Activated T-cell treated with anti-CD3 and anti-CD28 coated beads, Interleukin-2, amount 50 U/mL, for 72 hours (primary cell): Measurements from ENCODE around the gene CAMTA1. TPM values are rescaled to one million over a fixed set of nuclear protein-coding genes. Genes with fewer than 3 reads are reported as not detected.

Source experiments
- ATAC-seq, 2 donors: fragments of 150-1000 bp; cut with Tn5 transposase; replicated peaks in 1 of 2; 2 replicates each; pipeline ENCODE4 v1.10.0; 2021; ENCODE audit warnings: moderate library complexity in 2 of 2, mild to moderate bottlenecking in 1 of 2
- DNase-seq, 2 donors: peaks; one replicate each; pipeline ENCODE4 v3.0.0; 2021 to 2022; ENCODE audit warnings: mixed read lengths in 1 of 2
- H3K27ac Mint-ChIP-seq: one replicate; pipeline ENCODE4 v1.8.0; 2022; ENCODE audit warnings: mild to moderate bottlenecking, moderate library complexity, mixed read lengths
- H3K27me3 Mint-ChIP-seq: one replicate; pipeline ENCODE4 v1.8.0; 2022; ENCODE audit warnings: low read depth, mixed read lengths
- H3K36me3 Mint-ChIP-seq, 2 donors: one replicate each; pipeline ENCODE4 v1.8.0; 2022; ENCODE audit warnings: mixed read lengths in 2 of 2, mild to moderate bottlenecking in 1 of 2; ENCODE audit not compliant: insufficient read depth in 2 of 2
- H3K4me1 Mint-ChIP-seq: one replicate; pipeline ENCODE4 v1.8.0; 2022; ENCODE audit warnings: low read depth, mixed read lengths
- H3K4me3 Mint-ChIP-seq, 2 donors: one replicate each; pipeline ENCODE4 v1.8.0; 2022; ENCODE audit warnings: mild to moderate bottlenecking in 2 of 2, mixed read lengths in 2 of 2, moderate library complexity in 2 of 2
- H3K9me3 Mint-ChIP-seq, 2 donors: one replicate each; pipeline ENCODE4 v1.8.0; 2022; ENCODE audit warnings: mixed read lengths in 2 of 2
- total RNA-seq, 2 donors: library from RNA; stranded (reverse); gene quantifications; one replicate each; pipeline ENCODE4 v1.2.3, GENCODE V29; 2022

The CAMTA1 gene
- total RNA-seq, 2 donors from 2014 or later, result 47.8 to 63.3 TPM

- Mint-ChIP-seq H3K27ac (no peak overlapping the region), H3K27me3 (no peaks in the 10 kb centered on the region), H3K9me3 (no peaks in the 10 kb centered on the region), H3K36me3 (no peaks in the 10 kb centered on the region), H3K4me3 (no peak overlapping the region), H3K4me1 (no peaks in the 10 kb centered on the region)
- ATAC-seq, result no peak
- DNase-seq, result no peak
Measured at GRCh38 chr1:7339953-7340352, 554.7 kb downstream of the CAMTA1 start.

DNA sequence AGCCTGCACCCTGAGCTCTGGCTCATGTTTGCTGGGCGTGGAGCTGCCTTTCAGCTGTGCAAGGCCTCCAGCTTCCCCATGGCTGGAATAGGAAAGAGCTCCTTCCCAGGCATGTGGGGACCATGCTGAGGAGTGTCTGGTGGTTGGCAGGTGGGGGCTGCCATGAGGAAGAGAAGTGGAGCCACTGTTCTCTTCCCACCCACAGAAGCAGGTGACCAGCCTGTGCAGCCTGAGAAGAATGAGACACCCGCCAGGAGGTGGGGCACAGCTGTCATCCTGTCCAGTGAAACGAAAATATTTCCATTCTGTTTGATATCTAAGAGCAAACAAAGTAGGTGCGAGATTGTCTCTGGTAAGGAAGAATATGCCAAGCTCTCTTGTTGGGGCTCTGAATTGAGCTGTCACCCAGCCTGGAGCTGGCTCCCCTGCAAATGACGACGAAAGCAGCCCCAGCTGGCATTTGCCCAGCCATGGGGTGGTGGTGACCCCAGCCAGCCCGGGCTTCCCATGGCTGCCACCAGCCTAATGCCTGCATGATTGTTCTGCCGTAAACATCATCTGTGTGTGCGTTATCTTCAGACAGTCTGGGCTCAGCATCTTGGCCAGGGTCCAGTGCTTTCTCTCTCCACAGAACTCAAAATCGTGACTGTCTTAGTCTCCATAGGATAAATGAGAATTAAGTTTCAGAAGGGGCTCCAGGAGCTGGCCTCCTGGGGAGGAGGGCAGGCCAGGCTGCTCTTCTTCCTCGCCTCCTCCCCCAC, 556.1 kb downstream of the CAMTA1 start:
- Mint-ChIP-seq H3K4me3 (no peak overlapping the region), H3K27ac (no peak overlapping the region), H3K27me3 (no peaks in the 10 kb centered on the region), H3K36me3 (no peaks in the 10 kb centered on the region), H3K4me1 (no peaks in the 10 kb centered on the region), H3K9me3 (no peaks in the 10 kb centered on the region)
- ATAC-seq (no peak), DNase-seq (no peak)

DNA sequence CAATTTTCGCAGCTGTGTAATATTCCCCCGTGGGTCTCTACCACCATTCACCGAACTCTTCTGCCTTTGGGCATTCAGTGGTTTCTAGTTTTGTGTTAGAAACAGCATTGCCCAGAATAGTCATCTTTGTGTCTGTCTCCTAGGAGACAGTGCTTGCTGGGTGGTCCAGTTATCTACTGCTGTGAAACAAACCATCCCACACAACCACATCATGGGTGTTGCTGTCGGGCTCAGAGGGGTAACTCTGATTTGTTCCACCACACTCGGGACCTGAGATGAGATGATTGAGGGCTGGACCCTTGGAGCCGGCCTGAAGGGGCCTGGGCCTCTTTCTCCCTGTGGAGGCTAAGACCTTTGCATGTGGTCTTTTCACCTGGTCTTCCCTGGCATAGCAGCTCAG, 558.6 kb downstream of the CAMTA1 start:
- Mint-ChIP-seq H3K36me3 (no peaks in the 10 kb centered on the region), H3K27me3 (no peaks in the 10 kb centered on the region), H3K4me1 (no peaks in the 10 kb centered on the region), H3K4me3 (no peak overlapping the region), H3K9me3 (no peaks in the 10 kb centered on the region), H3K27ac (no peak overlapping the region)
- DNase-seq (no peak), ATAC-seq (no peak)

- no peaks in the 10 kb centered on the region for H3K36me3 Mint-ChIP-seq
- no peaks in the 10 kb centered on the region for H3K9me3 Mint-ChIP-seq
Measured at GRCh38 chr1:7344299-7344698, 559.0 kb downstream of the CAMTA1 start.

GRCh38 chr1:7345516-7345915, 560.3 kb downstream of the CAMTA1 start:
- no peaks in the 10 kb centered on the region for H3K9me3 Mint-ChIP-seq
- DNase-seq (no peak), ATAC-seq (no peak)
- no peak overlapping the region for H3K4me3 Mint-ChIP-seq
- no peaks in the 10 kb centered on the region for H3K36me3 Mint-ChIP-seq
- H3K4me1 Mint-ChIP-seq, result no peaks in the 10 kb centered on the region
- no peak overlapping the region for H3K27ac Mint-ChIP-seq
- no peaks in the 10 kb centered on the region for H3K27me3 Mint-ChIP-seq

More at GRCh38 chr1:7344299-7344698, 559.0 kb downstream of the CAMTA1 start:
- Mint-ChIP-seq H3K27ac (no peak overlapping the region), H3K4me1 (no peaks in the 10 kb centered on the region), H3K4me3 (no peak overlapping the region), H3K27me3 (no peaks in the 10 kb centered on the region)
- DNase-seq (no peak), ATAC-seq (no peak)

GRCh38 chr1:7346070-7346596, 560.9 kb downstream of the CAMTA1 start:
- no peaks in the 10 kb centered on the region for H3K9me3 Mint-ChIP-seq
- H3K36me3 Mint-ChIP-seq, result no peaks in the 10 kb centered on the region
- no peaks in the 10 kb centered on the region for H3K27me3 Mint-ChIP-seq
- DNase-seq (no peak), ATAC-seq (no peak)
- no peak overlapping the region for H3K4me3 Mint-ChIP-seq
- no peaks in the 10 kb centered on the region for H3K4me1 Mint-ChIP-seq
- H3K27ac Mint-ChIP-seq, result no peak overlapping the region

DNA sequence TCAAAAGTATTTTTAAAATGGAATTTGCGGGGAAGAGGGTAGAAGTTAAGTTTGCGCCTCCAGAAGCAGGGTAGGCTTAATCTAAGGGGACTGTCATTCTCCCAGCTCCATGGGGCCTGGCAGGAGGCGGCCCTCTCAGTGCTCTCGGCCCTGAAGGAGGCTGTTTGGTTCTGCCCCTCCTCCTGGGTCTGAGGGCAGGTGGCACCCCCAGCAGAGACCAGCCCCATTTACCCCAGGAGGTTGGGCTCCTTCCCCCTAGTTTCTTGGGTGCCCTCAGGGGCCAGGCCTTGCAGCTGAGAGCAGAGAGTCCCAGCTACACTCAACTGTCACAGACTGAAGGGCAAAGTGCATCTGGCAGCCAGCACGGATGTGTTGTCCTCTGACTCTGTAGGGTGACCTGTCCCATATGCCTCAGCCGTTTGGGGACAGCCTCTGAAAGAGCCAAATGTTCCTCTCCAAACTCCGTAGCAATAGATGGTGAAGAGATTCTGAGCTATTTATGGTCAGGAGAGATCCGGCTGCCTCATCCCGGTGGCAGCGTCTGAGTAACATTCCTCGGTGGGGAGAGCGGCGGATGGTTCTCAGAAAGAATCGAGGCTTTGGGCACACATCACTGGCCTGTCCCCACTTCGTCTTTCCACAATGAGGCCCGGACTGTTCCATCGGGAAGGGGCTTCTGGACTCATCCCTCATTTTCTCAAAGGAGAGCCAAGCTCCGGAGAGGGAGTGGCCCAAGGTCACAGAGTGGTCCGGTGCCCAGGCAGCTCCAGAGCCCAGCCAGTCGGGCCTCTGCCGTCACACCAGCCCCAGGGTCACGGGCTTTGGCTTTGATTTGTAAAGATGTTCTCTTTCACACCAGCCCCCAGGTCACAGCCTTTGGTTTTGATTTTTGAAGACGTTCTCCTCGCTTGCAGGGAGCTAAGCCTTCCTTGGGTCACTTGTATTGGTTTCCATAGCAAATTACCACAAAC, 561.6 kb downstream of the CAMTA1 start:
- no peaks in the 10 kb centered on the region for H3K36me3 Mint-ChIP-seq
- H3K27ac Mint-ChIP-seq, result no peak overlapping the region
- no peaks in the 10 kb centered on the region for H3K9me3 Mint-ChIP-seq

DNA sequence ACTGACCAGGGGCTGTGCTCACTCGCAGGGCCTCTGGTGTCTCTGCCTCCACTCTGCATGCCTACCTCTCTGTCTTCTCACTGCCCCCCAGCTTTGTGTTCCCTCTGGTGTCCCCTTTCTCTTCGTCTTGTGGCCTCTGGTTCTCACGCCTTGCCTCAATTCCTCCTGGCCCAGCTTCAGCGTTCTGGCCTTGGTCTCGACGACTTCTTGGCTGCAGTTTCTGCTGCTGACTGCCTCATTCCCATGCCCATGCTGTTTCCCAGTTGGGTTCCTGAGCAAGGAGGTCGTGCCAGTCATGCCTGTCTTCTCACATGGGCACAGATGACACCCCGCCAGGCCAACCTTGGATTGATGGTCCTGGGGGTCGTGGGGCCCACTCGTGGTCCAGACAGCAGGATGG, 562.8 kb downstream of the CAMTA1 start:
- Mint-ChIP-seq H3K4me3 (no peak overlapping the region), H3K27me3 (no peaks in the 10 kb centered on the region), H3K27ac (no peak overlapping the region), H3K4me1 (no peaks in the 10 kb centered on the region), H3K36me3 (no peaks in the 10 kb centered on the region), H3K9me3 (no peaks in the 10 kb centered on the region)
- no peak for DNase-seq
- ATAC-seq, result no peak

More for the DNA sequence above, 561.6 kb downstream of the CAMTA1 start:
- ATAC-seq, result no peak
- no peak for DNase-seq
- Mint-ChIP-seq H3K4me1 (no peaks in the 10 kb centered on the region), H3K27me3 (no peaks in the 10 kb centered on the region), H3K4me3 (no peak overlapping the region)

DNA sequence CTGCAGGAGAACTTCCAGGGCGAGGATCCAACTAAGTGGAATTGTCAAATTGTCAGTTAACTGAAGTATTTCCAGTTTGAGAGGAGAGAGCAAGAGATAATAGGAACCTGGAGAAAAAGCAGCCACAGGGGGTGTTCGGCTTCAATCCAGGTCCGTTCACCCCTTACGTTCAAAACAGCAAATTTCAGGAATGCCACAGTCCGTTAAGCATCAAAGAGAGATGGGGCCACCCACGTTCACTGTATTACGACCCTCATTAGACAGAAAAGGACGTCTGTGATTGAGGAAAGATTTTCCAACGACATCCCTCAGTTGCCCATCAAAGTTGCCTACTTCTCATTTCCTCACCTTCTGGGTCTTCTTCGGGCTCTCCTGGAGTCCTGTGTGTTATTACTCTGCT, 563.3 kb downstream of the CAMTA1 start:
- H3K36me3 Mint-ChIP-seq, result no peaks in the 10 kb centered on the region
- DNase-seq, result no peak
- ATAC-seq, result no peak
- H3K4me3 Mint-ChIP-seq, result no peak overlapping the region
- no peaks in the 10 kb centered on the region for H3K9me3 Mint-ChIP-seq
- H3K4me1 Mint-ChIP-seq, result no peaks in the 10 kb centered on the region
- H3K27ac Mint-ChIP-seq, result no peak overlapping the region
- no peaks in the 10 kb centered on the region for H3K27me3 Mint-ChIP-seq

GRCh38 chr1:7350804-7351203, 565.5 kb downstream of the CAMTA1 start:
- ATAC-seq (no peak), DNase-seq (no peak)
- Mint-ChIP-seq H3K36me3 (peaks cover 0 to 2% of the 10 kb centered on the region in 2 donors), H3K4me3 (no peak overlapping the region), H3K4me1 (no peaks in the 10 kb centered on the region), H3K27me3 (peaks cover 7% of the 10 kb centered on the region), H3K9me3 (no peaks in the 10 kb centered on the region), H3K27ac (no peak overlapping the region)

GRCh38 chr1:7351649-7352048, 566.4 kb downstream of the CAMTA1 start:
- DNase-seq (no peak), ATAC-seq (no peak)
- Mint-ChIP-seq H3K36me3 (peaks cover 0 to 2% of the 10 kb centered on the region in 2 donors), H3K27ac (no peak overlapping the region), H3K4me1 (no peaks in the 10 kb centered on the region), H3K27me3 (peaks cover 8% of the 10 kb centered on the region), H3K4me3 (no peak overlapping the region), H3K9me3 (no peaks in the 10 kb centered on the region)

GRCh38 chr1:7352364-7352763, 567.1 kb downstream of the CAMTA1 start:
- no peak for DNase-seq
- Mint-ChIP-seq H3K36me3 (peaks cover 0 to 2% of the 10 kb centered on the region in 2 donors), H3K9me3 (no peaks in the 10 kb centered on the region), H3K4me1 (no peaks in the 10 kb centered on the region), H3K27me3 (peaks cover 8% of the 10 kb centered on the region), H3K4me3 (no peak overlapping the region), H3K27ac (no peak overlapping the region)
- no peak for ATAC-seq

DNA sequence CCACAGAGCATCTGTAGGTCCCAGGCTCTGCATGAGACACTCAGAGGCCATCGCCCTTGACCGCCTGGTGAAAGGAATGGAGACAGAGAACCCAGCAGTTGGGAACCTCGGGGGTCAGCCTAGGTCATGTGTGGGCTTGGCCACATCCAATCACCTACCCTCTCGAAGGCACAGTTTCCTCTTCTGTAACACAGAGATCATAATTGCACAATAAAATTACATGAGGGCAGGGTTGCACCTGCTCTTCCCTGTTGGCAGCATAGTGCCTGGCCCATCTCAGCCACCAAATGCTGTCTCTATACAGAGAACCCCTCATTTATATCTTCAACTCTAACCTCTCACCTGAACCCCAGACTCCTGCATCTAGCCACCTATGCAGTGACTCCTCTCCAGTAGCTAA, 567.7 kb downstream of the CAMTA1 start:
- peaks cover 8% of the 10 kb centered on the region for H3K27me3 Mint-ChIP-seq
- H3K27ac Mint-ChIP-seq, result no peak overlapping the region
- H3K9me3 Mint-ChIP-seq, result no peaks in the 10 kb centered on the region
- H3K4me3 Mint-ChIP-seq, result no peak overlapping the region
- H3K4me1 Mint-ChIP-seq, result no peaks in the 10 kb centered on the region
- no peak for ATAC-seq
- DNase-seq, result no peak
- peaks cover 0 to 2% of the 10 kb centered on the region in 2 donors for H3K36me3 Mint-ChIP-seq
